ENCODE measurements around the gene MPND.

MPND gene

GRCh38 chr19:4368128-4368820 lies 24.9 kb downstream of the MPND start:
- no peak for DNase-seq

DNA sequence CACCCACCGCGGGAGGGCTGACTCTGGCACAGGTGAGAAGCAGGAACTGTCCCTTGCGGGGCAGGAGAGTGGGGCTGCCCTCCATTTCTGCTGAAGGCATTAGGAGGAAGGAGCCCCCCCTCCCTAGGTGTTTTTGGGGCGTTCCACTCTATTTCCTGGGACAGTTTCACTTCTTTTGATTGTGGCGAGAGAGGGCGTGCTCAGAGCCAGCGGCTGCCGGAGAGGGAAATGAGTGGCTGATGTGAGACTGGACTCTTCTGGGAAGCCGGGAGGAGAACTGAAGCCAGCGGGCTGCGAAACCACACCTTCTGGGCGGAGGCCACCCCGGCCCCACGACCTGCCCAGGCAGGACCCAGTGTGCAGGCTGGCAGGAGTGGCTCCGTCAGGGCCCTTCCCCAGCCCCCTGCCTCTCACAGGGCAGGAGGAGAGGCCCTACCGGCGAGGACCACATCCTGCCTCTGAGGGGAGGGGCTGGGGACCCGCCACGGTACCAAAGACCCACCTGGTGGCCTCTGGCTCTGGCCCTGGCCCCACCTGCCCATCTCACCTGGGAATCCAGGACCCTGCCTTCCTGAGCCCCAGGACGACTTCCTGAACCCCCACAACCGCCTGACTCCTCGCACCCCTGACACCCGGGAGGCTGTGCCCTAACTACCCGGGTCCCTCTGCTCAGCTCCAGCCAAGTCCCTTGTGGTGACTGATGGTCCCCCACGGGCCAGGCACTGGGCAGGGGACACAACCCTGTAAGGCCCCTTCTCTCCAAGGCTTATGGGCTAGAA lies 25.9 kb downstream of the MPND start:
- DNase-seq, result no peak

- DNase-seq, result no peak
Observed at GRCh38 chr19:4369888-4370260, 26.5 kb downstream of the MPND start.

- no peak for DNase-seq
Observed at GRCh38 chr19:4370418-4371041, 27.2 kb downstream of the MPND start.

- no peak for DNase-seq
Observed at GRCh38 chr19:4371247-4372164, 28.1 kb downstream of the MPND start.

DNA sequence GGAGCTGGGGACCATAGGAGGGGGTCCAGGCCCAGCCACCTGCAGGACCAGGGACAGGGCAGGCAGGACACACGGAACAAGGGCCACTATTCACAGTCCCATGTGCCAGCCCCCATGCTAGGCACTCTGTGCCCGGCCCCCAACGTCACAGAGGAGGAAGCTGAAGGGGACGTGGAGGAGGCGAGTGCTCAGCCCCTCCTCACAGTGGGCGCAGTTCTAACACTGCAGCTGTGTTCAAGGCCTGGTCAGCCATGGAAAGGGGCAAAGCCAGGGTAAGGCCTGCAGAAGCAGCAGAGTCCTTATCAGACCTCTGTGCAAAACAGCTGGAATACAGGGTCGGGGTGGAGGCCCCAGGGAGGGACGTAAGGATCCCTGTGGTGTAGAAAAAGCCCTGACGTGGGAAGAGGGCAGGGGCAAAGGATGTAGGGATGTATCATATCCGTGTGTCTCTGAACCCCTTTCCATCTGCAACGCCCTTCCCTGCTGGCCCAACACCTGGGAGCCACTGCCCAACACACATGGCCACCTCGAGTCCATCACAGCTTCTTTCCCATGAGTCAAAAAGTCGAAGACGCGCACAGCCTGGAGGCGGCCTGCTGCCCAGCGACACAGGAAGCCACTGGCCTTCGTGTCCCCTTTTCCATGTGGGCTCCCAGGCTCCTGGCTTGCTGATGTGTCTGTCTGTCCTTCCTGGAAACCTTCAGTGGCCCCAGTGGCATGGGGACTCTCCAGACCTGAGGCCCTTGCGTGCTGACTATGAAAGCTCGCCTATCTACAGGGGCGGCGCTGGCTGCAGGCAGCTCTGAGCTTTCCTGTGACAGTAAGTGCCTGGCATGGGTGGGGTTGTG lies 29.0 kb downstream of the MPND start:
- no peak for DNase-seq

GRCh38 chr19:4373013-4373367 lies 29.6 kb downstream of the MPND start:
- no peak for DNase-seq

GRCh38 chr19:4373601-4374497 lies 30.5 kb downstream of the MPND start:
- no peak for DNase-seq

- no peak for DNase-seq
Observed at GRCh38 chr19:4374498-4375163, 31.3 kb downstream of the MPND start.

DNA sequence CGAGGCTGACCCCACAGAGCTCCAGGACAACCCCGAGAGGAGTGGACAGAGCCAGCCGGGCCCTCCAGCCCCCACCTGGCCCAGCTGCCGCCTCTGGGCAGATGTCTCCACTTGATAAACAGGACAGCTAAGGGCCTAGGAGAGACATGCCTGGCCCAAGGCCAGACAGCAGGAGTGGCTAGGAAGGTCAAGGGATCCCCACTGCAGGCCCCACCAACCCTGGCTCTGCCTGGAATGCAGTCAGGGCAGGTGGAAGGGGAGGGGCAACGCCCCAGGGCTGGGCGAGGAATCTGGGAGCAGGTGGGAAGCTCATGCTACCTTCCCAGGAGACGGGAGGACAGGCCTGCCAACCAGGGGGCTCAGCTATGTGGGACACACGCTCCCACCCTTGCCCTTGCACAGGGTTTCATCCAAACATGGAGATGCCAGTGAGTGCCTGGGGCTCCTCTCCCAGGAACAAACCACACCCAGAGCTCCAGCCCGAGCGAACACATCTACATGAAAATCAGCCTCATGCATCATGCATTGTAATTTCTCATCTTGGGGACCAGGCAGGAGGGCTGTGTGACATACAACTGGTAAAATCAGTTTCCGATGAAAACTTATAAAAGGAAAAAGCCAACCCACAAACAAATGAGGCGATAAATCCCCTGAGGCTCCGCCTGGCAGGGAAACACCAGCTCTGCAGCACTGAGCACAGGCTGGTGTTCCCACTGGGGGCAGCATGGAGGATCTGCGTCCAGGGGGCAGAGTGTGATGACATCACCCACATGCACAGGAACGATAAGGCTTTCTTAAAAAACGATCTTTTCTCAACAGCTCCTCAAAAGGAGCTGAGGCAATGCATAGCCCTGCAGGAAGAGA lies 32.0 kb downstream of the MPND start:
- DNase-seq, result no peak

GRCh38 chr19:4376028-4376670 lies 32.8 kb downstream of the MPND start:
- DNase-seq, result no peak

GRCh38 chr19:4376671-4376990 lies 33.3 kb downstream of the MPND start:
- no peak for DNase-seq

DNA sequence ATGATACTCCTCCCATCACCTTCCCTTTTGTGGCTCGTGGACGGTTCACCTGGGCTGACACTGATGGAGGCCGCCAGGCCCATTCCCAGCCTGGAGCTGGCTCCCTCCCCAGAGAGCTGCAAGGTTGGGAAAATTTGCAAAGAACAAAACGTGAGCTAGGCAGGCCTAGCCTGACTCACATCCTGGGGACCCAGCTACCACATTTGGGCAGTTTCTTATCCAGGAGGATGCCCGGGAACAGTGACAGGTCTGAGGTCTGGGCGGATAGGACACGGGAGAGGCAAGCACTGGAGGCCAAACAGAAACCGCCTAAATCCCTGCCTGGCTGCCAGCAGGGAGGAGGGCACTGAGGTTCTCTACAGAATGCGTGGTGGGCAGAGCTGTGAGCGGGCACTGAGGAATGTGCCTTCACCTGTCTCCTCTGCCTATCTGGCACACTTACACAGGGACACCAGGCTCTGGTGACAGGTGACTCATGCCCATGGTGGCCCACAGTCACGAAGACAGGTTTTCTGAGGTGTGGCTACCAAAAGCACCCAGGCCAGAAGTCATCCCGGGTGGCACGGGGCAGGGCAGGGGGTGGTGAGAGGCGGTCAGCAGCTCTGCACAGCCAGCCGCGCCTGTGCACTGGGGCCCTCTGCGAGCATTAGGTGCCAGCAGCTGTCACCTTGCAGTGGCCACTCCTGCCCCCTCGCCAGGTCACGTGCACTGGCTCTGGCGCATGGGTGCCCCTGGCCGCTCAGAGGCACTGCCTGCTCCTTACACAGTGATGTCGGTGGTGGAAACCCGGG lies 33.8 kb downstream of the MPND start:
- DNase-seq, result no peak

DNA sequence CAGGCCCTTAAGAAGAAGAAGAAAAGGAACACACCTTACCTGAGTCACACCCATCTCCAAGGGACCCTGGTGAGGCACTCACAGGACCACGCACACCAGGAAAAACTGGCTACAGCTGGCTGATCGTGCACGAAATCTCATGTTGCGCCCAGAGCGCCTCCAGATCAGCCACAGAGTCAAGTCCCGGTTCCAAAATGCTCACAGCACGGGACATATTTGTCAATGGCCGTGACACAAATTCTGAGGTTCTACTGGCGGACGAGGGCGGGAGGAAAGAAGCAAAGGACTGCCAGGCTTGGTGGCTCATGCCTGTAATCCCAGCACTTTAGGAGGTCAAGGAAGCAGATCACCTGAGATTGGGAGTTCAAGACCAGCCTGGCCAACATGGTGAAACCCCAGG lies 35.5 kb downstream of the MPND start:
- DNase-seq, result no peak

DNA sequence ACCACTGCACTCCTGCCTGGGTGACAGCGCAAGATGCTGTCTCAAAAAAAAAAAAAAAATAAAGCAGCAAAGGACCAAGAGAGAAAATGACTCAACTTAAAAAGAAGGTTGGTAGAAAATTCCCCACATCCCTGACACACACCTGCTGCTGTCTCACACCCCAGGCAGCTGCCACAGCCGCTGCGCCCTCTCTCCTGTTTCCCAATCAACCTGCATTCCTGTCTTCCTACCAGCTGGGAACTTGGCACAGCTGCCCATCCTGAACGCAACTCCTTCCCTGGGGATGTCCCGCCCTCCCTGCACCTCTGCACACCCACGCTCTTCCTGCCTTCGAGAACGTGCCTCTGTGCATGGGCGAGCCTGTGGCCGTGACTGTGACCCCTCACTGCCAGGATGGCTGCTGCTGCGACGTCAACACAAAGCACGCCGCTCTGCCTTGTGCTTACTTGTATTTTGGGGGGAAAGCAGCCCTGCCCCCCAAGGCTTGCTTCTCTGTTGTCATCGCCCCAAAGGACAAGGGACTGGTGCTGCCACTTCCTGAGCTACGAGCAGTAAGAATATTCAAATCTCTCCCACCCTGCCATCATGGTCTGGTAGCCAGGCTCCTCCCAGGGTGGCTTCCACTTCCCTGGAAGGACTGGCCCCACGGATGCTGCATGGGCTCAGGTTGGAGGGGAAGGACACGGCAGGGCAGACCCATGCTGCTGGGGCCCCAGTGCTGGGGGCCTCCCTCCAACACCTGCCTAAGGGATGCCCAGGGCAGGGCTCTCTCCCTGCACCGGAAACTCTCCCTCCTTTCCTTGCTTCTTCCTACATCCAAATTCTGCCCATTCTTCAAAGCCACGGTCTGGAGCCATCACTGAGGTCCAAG lies 36.3 kb downstream of the MPND start:
- DNase-seq, result no peak

DNA sequence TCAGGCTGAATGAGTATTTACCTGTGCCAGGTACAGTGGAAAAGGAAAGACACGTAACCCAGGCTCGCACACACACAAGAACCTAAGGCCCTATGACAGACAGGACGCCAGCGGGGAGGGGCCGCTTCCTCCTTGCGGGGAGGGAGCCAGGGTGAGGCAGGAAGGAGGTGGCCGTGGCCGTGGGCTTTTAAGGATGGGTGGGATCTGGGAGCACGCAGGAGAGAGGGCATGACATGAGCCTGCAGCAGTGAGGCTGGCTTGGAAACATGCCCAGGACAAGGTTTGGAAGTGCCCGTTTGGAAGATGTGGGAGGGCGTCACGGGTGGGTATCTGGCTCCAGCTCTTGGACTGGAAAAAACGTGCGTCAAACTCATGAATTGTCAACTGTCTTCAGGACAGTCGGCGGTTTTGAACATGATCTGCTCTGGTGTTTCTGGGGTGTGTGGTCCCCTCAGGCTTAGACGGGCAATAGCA lies 36.9 kb downstream of the MPND start:
- no peak for DNase-seq
